GM10266 (cell line): ENCODE measurements around the gene ITGA8.

Experiments
- DNase-seq: peaks from one replicate; pipeline ENCODE4 v3.0.0; 2012; ENCODE audit errors: extremely low spot score
- CTCF ChIP-seq: IDR thresholded peaks from 2 replicates; pipeline ENCODE4 v1.5.1; 2012; ENCODE audit warnings: mild to moderate bottlenecking, low read depth; ENCODE audit not compliant: control insufficient read depth, insufficient read depth; ENCODE audit errors: missing control alignments

The ITGA8 gene

GRCh38 chr10:15660990-15661389 is 58.7 kb downstream of the ITGA8 start:
- no peak for TF ChIP-seq CTCF
- no peak for DNase-seq

GRCh38 chr10:15658069-15658702 is 61.5 kb downstream of the ITGA8 start:
- no peak for TF ChIP-seq CTCF
- no peak for DNase-seq

- DNase-seq: no peak
- TF ChIP-seq CTCF: no peak
Measured at GRCh38 chr10:15652757-15653156, 67.0 kb downstream of the ITGA8 start.

- no peak for DNase-seq
- TF ChIP-seq CTCF: no peak
Measured at GRCh38 chr10:15652117-15652516, 67.6 kb downstream of the ITGA8 start.

GRCh38 chr10:15651175-15651574 is 68.5 kb downstream of the ITGA8 start:
- TF ChIP-seq CTCF: no peak
- no peak for DNase-seq

GRCh38 chr10:15642095-15642494 is 77.6 kb downstream of the ITGA8 start:
- no peak for DNase-seq
- TF ChIP-seq CTCF: no peak

- no peak for TF ChIP-seq CTCF
- no peak for DNase-seq
Measured at GRCh38 chr10:15640536-15641085, 79.1 kb downstream of the ITGA8 start.
